ENCODE measurements around the gene ZNF772. TPM values are rescaled to one million over a fixed set of nuclear protein-coding genes. Genes with fewer than 3 reads are reported as not detected.

Gene ZNF772
- total and polyA plus RNA-seq, 5 experiments from 2014 or later = 2.6 to 23.8 (median 3.4) TPM

DNA sequence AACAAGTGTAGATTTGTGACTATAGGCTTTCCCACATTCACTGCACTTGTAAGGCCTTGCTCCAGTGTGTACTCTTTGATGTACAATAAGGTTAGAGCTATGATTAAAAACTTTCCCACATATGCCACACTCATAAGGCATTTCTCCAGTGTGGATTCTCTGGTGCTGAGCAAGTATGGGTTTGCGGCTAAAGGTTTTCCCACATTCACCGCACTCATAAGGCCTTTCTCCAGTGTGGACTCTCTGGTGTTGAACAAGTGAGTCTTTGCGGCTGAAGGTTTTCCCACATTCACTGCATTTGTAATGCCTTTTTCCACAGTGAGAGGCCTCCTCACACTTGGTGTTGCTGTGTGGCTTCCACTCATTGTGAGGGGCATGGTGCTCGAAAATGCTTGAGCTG, 3.7 kb downstream of the ZNF772 start:
- Mint-ChIP-seq H3K36me3 (peaks cover 32 to 91% (median 78%) of the 10 kb centered on the region in 3 donors), H3K4me3 (no peak overlapping the region), H3K9me3 (peaks cover 10 to 99% (median 78%) of the 10 kb centered on the region in 9 donors), H3K27ac (no peak overlapping the region), H3K27me3 (no peaks in the 10 kb centered on the region), H3K4me1 (peaks cover 13 to 19% (median 16%) of the 10 kb centered on the region in 4 donors)
- POLR2A ChIA-PET = no interaction called here
- no peak for DNase-seq
- no peak for ATAC-seq

DNA sequence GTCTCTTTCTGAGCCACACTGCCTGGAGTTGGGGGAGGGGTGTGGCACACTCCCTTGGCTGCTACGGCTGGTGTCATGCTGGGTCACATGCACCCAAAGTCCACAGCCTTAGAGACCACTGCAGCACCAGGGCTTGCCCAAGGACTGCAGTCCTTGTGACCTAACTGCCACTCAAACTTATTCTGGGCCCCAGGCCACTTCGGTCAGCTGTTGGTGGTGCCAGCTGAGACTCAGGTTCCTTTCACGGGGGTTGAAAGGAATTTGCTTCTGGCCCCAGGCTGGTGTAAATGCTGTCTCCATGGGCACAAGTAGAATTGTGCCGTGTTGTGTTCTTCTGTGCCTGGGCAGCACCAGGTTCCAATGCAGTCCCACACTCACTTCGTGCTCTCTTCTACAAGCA, 10.9 kb downstream of the ZNF772 start:
- H3K36me3 Mint-ChIP-seq = peaks cover 4 to 68% (median 50%) of the 10 kb centered on the region in 3 donors
- no peak for DNase-seq
- peaks cover 20 to 89% (median 61%) of the 10 kb centered on the region in 9 donors for H3K9me3 Mint-ChIP-seq
- ATAC-seq = no peak
- H3K27ac Mint-ChIP-seq = no peak overlapping the region
- H3K4me1 Mint-ChIP-seq = no peaks in the 10 kb centered on the region
- no peaks in the 10 kb centered on the region for H3K27me3 Mint-ChIP-seq
- H3K4me3 Mint-ChIP-seq = no peak overlapping the region
- POLR2A ChIA-PET = no interaction called here

GRCh38 chr19:57465680-57466381, 11.5 kb downstream of the ZNF772 start:
- no peaks in the 10 kb centered on the region for H3K27me3 Mint-ChIP-seq
- DNase-seq (no peak), ATAC-seq (peak in 1 of 2 donors; percentile 23)
- peaks cover 2 to 68% (median 50%) of the 10 kb centered on the region in 3 donors for H3K36me3 Mint-ChIP-seq
- H3K4me1 Mint-ChIP-seq = no peaks in the 10 kb centered on the region
- H3K4me3 Mint-ChIP-seq = no peak overlapping the region
- H3K9me3 Mint-ChIP-seq = peaks cover 18 to 89% (median 61%) of the 10 kb centered on the region in 9 donors
- POLR2A ChIA-PET = no interaction called here
- no peak overlapping the region for H3K27ac Mint-ChIP-seq

DNA sequence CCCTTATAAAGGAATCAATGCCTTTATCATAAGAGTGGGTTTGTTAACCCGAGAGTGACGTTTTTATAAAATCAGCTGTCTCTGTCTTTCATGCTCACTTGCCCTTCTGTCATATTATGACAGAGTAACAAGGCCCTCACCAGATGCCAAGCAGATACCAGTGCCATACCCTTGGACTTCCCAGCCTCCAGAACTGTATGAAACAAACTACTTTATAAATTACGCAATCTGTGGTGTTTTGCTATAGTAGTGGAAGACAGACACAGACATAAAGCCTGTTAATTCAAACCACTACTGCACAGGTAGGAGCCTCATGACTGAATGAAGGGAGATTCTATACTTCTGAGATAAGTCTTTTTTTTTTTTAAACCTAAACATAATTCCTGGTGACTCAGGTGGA, 25.1 kb downstream of the ZNF772 start:
- no peaks in the 10 kb centered on the region for H3K27me3 Mint-ChIP-seq
- no peaks in the 10 kb centered on the region for H3K4me1 Mint-ChIP-seq
- POLR2A ChIA-PET = no interaction called here
- no peak for ATAC-seq
- H3K36me3 Mint-ChIP-seq = peaks cover 5 to 65% (median 51%) of the 10 kb centered on the region in 3 donors
- no peak overlapping the region for H3K27ac Mint-ChIP-seq
- DNase-seq = no peak
- H3K4me3 Mint-ChIP-seq = no peak overlapping the region
- H3K9me3 Mint-ChIP-seq = peaks cover 16 to 87% (median 34%) of the 10 kb centered on the region in 9 donors

DNA sequence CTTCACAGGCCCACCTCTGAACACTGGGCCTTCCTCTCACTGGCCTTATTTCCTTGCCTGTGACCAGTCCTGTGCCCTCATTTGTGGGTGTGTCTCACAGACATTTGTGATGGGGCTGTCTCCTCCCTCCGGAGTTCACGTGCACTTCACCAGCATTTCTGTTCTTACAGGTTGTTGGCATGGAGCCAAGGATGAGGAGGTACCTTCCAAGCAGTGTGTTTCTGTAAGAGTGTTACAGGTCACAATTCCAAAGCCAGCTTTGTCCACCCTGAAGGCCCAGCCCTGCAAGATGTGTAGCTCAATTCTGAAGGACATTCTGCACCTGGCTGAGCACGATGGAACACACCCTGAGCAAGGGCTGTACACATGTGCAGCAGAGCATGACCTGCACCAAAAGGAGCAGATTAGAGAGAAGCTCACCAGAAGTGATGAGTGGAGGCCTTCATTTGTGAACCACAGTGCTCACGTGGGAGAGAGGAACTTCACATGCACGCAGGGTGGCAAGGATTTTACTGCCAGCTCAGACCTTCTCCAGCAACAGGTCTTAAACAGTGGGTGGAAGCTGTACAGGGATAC, 34.2 kb downstream of the ZNF772 start:
- H3K27ac Mint-ChIP-seq = no peak overlapping the region
- DNase-seq = no peak
- peaks cover 0 to 20% (median 16%) of the 10 kb centered on the region in 4 donors for H3K4me1 Mint-ChIP-seq
- peaks cover 63 to 86% (median 68%) of the 10 kb centered on the region in 3 donors for H3K36me3 Mint-ChIP-seq
- peaks cover 15 to 94% (median 56%) of the 10 kb centered on the region in 9 donors for H3K9me3 Mint-ChIP-seq
- POLR2A ChIA-PET = no interaction called here
- no peak for ATAC-seq
- H3K4me3 Mint-ChIP-seq = no peak overlapping the region
- no peaks in the 10 kb centered on the region for H3K27me3 Mint-ChIP-seq

- no peak for DNase-seq
- no peaks in the 10 kb centered on the region for H3K27me3 Mint-ChIP-seq
- peaks cover 15 to 91% (median 60%) of the 10 kb centered on the region in 9 donors for H3K9me3 Mint-ChIP-seq
- H3K4me3 Mint-ChIP-seq = no peak overlapping the region
- H3K4me1 Mint-ChIP-seq = peaks cover 0 to 24% (median 16%) of the 10 kb centered on the region in 4 donors
- POLR2A ChIA-PET = no interaction called here
- no peak for ATAC-seq
- H3K36me3 Mint-ChIP-seq = peaks cover 69 to 91% (median 74%) of the 10 kb centered on the region in 3 donors
- no peak overlapping the region for H3K27ac Mint-ChIP-seq
These were observed 35.2 kb downstream of the ZNF772 start for GRCh38 chr19:57441979-57442752.

- H3K4me3 Mint-ChIP-seq = no peak overlapping the region
These were observed 38.4 kb downstream of the ZNF772 start for GRCh38 chr19:57438925-57439324.

GRCh38 chr19:57437931-57438330, 39.4 kb downstream of the ZNF772 start:
- peaks cover 21 to 47% (median 37%) of the 10 kb centered on the region in 4 donors for H3K4me1 Mint-ChIP-seq
- peak overlapping the region in 2 of 10 donors; percentile 14 to 36 for H3K4me3 Mint-ChIP-seq
- H3K27me3 Mint-ChIP-seq = no peaks in the 10 kb centered on the region
- H3K36me3 Mint-ChIP-seq = peaks cover 50 to 60% (median 60%) of the 10 kb centered on the region in 3 donors
- no peak for DNase-seq
- H3K27ac Mint-ChIP-seq = no peak overlapping the region
- ATAC-seq = no peak
- H3K9me3 Mint-ChIP-seq = peaks cover 9 to 57% (median 47%) of the 10 kb centered on the region in 9 donors
- POLR2A ChIA-PET = interaction anchor here (0.5 kb wide), 1 partner anchor 140 kb away, joined by 7 read pairs; no protein-coding TSS in a partner anchor

More at GRCh38 chr19:57438925-57439324, 38.4 kb downstream of the ZNF772 start:
- ATAC-seq = no peak
- Mint-ChIP-seq H3K27me3 (no peaks in the 10 kb centered on the region), H3K36me3 (peaks cover 60 to 70% (median 69%) of the 10 kb centered on the region in 3 donors), H3K4me1 (peaks cover 21 to 47% (median 37%) of the 10 kb centered on the region in 4 donors), H3K9me3 (peaks cover 10 to 67% (median 51%) of the 10 kb centered on the region in 9 donors), H3K27ac (peak overlapping the region in 1 of 10 donors; percentile 59)
- POLR2A ChIA-PET = no interaction called here
- no peak for DNase-seq

DNA sequence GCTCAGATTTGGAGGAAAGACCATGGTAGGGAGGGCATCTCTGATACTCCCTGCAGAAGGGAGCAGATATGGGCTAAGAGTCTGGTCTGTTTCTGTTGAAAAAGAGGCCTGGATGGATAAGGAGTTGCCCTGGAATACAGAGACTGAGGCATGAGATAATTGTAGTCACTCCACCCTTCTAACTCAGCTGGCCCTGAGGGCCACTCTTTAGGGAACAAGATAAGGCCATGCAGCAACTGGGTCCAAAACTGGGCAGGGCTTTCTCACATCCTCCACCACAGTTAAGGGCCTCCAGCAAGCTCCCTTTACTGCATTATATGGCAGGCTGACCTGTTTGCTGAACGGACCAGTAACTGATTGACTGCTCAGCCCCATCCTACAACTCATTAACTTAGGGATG, 40.9 kb downstream of the ZNF772 start:
- no peak for ATAC-seq
- POLR2A ChIA-PET = no interaction called here
- Mint-ChIP-seq H3K4me1 (peaks cover 21 to 45% (median 37%) of the 10 kb centered on the region in 4 donors), H3K36me3 (peaks cover 36 to 45% (median 45%) of the 10 kb centered on the region in 3 donors), H3K4me3 (peak overlapping the region; percentile 90 to 100 (median 98)), H3K27me3 (no peaks in the 10 kb centered on the region), H3K9me3 (peaks cover 7 to 42% (median 33%) of the 10 kb centered on the region in 9 donors), H3K27ac (peak overlapping the region in 7 of 10 donors; percentile 68 to 99 (median 98))
- no peak for DNase-seq

DNA sequence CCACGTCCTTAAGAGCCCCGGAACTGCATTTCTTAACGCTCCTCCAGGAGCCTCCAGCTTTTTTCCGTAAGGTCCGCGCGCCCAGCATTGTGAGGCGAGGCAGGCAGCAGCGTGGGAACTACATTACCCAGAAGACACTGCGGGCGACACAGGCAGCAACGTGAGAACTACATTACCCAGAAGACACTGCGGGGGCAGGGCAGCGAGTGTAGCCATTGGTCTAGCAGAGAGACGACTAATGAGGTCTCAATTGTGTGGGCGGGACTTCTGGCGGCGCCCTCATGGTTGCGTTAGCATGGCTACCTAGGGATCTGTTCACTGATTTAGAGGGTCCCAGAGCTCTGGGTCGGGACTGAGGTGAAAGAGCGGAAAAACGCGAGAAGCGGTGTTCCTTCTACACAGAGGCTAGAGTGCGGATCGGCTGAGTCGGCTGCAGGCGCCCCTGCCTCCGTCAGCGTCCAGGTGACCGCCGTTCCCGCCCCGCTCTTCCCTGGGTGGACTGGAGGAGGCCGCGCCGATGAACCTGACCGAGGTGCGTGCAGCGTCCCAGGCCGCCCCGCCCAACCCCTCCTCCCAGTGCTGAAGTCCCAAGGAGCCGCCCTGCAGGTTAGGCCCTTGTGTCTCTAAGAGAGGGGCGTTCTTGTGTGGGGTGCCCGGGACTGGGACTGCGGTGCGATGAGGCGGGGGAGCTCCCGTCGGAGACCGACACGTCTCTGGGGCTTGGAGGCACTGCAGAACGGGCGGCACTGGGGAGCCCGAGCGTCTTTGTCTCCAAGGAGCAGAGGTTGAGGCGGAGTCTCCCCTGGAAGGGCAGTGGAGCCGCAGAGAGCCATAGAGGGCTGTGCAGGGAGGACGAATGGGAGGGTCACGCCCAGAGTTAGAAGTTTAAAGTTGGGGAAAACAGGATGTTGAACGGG, 42.0 kb downstream of the ZNF772 start, which contains the start of gene ZNF749:
TSS of gene ZNF749 (plus strand) at position 264 of the 917 bp plus-strand sequence. CDS start at position 518, 254 bp downstream.
- H3K36me3 Mint-ChIP-seq = peaks cover 27 to 37% (median 36%) of the 10 kb centered on the region in 3 donors
- ATAC-seq (peak; percentile 99), DNase-seq (peak; percentile 85 to 99 (median 96))
- peaks cover 21 to 42% (median 35%) of the 10 kb centered on the region in 4 donors for H3K4me1 Mint-ChIP-seq
- POLR2A ChIA-PET = interaction anchor here (0.6 to 1.1 kb wide), 5 partner anchors 42 to 1076 kb away, joined by 3 to 5 read pairs (median 3); partner anchors contain the start of genes ZNF548 and ZNF772
- H3K9me3 Mint-ChIP-seq = peaks cover 5 to 34% (median 26%) of the 10 kb centered on the region in 9 donors
- H3K4me3 Mint-ChIP-seq = peak within 1 kb of the TSS; percentile 90 to 100 (median 98)
- H3K27me3 Mint-ChIP-seq = no peaks in the 10 kb centered on the region
- H3K27ac Mint-ChIP-seq = peak within 1 kb of the TSS; percentile 90 to 99 (median 96)

GRCh38 chr19:57434386-57435061, 42.8 kb downstream of the ZNF772 start:
- ATAC-seq (peak; percentile 0 to 12), DNase-seq (no peak)
- peak overlapping the region; percentile 90 to 100 (median 98) for H3K4me3 Mint-ChIP-seq
- peaks cover 21 to 36% (median 27%) of the 10 kb centered on the region in 4 donors for H3K4me1 Mint-ChIP-seq
- H3K27ac Mint-ChIP-seq = peak overlapping the region; percentile 90 to 99 (median 96)
- H3K9me3 Mint-ChIP-seq = peaks cover 5 to 26% (median 19%) of the 10 kb centered on the region in 9 donors
- peaks cover 19 to 29% (median 28%) of the 10 kb centered on the region in 3 donors for H3K36me3 Mint-ChIP-seq
- H3K27me3 Mint-ChIP-seq = no peaks in the 10 kb centered on the region
- POLR2A ChIA-PET = interaction anchor here (0.6 to 1.1 kb wide), 3 partner anchors 43 to 849 kb away, joined by 3 to 4 read pairs (median 3); partner anchors contain the start of genes ZNF548 and ZNF772
